HG03135 (cell line): ENCODE results near the gene STYX.
"Not testable (repeated sequence)": the region's sequence is repeated elsewhere in the genome, so short reads cannot be mapped to it uniquely, and the experiment has no call there.

Experiments used
- ATAC-seq: cut with Tn5 transposase; IDR thresholded peaks from one replicate; pipeline ENCODE4 v1.9.1; 2021; ENCODE audit warnings: mild to moderate bottlenecking, moderate library complexity; ENCODE audit not compliant: unreplicated experiment

Gene STYX

DNA sequence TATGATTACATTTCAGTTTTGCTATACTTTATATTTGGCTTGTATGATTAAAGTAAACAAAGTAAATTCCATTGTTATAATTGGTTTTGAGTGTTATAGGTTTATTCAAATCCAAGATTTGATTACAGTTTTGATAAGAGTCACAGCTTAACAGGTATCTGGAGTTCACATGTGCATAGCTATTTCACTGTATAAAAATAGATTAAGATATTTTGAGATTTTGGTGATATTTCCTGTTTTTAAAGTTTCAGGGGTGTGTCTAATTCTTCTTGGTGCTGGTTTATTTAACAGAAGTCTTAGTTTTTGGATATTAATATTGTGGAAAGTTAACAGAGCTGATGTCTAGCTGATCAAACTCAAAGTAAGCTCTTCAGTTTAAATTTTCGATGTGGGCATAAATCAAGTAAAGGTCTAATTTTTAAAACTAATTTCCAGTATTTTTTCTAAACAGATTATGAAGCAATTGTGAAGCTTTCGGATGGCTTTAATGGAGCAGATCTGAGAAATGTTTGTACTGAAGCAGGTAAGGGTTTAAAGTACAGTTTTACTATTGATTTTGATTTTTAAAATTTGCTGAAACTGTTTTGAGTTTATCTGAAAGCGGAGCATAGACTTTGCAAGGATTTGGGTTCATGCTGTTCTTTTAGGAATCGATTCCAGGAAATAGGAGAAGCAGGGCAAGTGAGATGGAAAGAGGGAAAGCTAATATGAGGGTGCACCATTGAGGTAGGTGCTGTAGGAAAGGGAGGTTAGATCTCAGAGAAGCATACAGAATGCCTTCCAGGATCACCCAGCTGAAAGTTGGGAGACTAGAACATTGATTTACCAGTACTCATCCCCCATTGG, 6.2 kb upstream of the STYX start:
- ATAC-seq = no peak

DNA sequence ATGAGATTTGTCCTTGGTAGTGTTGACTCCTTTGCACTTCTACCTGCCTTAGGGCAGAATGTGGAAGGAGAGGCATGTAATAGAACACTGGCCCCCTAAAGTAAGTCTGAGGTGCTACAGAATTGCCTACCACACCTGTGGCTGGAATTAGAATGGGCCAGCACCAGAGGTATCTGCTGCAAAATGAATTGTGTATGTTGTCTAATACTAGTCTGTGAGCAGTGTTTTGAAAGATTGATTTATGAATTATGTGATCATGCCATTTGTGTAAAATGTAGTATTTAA, 5.7 kb upstream of the STYX start:
- ATAC-seq = no peak

DNA sequence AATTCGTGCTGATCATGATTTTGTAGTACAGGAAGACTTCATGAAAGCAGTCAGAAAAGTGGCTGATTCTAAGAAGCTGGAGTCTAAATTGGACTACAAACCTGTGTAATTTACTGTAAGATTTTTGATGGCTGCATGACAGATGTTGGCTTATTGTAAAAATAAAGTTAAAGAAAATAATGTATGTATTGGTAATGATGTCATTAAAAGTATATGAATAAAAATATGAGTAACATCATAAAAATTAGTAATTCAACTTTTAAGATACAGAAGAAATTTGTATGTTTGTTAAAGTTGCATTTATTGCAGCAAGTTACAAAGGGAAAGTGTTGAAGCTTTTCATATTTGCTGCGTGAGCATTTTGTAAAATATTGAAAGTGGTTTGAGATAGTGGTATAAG, 2.5 kb upstream of the STYX start:
- not testable (repeated sequence) for ATAC-seq

DNA sequence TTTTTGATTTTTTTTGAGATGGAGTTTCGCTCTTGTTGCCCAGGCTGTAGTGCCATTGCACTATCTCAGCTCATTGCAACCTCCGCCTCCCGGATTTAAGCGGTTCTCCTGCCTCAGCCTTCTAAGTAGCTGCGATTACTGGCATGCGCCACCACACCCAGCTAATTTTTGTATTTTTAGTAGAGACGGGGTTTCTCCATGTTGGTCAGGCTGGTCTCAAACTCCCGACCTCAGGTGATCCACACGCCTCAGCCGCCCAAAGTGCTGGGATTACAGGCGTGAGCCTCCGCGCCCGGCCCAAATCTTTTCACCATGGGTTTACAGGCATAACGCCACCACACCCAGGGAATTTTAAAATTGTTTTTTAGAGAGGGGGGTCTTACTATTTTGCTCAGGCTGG, 931 bp upstream of the STYX start:
- not testable (repeated sequence) for ATAC-seq

DNA sequence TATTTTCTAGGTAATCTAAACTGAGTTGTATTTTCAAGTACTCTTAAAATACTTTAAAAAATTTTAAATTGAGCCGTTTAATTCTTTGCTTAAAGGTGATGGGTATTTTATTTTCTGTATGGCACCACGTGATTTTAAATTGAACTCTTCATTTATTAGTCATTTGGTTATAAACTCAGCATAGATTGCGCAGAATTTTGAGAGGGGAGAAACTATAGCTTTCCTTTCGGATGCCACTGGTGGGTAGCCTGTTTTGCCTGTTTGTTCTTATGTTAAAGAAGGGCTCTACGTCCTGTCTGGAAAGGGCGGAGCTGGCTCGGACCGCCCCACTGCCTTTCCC, 411 bp upstream of the STYX start:
- ATAC-seq = no peak

DNA sequence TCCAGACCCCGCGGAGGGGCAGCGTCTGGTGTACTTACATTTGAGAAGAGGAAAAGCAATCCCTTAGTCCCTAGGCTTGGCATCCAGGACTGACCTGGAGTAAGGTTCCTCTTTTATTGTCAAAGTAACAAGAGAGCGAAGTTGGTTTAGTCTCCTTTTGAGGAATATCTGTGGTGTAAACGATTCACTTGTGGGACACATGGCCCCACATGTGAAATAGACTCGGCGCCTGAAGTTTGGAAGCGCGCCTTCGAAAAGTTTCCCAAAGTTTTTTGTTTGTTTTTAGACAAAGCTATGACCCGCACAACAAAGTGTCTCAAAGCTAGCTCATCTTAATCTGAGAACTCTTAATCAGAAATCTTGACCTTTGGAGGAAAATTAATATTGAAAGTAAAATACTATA, 744 bp downstream of the STYX start:
- ATAC-seq = no peak

DNA sequence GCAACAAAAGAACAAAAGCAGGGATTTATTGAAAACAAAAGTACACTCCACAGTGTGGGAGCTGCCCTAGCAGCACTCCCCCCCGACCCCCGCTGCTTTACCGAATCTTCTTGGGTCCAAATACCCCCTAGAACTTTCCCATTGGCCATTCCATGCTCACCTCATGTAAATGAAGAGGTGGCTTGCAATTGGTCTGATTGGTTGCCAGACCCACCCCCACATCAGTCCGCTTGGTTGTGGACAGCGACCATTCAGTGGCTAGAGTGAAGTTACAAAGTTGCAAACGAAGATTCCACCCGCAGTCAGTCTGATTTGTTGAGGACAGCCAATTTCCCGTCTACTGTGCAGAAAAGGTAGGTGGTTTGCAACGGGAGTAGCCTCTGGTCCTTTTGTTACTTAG, 3.9 kb downstream of the STYX start:
- ATAC-seq = no peak

DNA sequence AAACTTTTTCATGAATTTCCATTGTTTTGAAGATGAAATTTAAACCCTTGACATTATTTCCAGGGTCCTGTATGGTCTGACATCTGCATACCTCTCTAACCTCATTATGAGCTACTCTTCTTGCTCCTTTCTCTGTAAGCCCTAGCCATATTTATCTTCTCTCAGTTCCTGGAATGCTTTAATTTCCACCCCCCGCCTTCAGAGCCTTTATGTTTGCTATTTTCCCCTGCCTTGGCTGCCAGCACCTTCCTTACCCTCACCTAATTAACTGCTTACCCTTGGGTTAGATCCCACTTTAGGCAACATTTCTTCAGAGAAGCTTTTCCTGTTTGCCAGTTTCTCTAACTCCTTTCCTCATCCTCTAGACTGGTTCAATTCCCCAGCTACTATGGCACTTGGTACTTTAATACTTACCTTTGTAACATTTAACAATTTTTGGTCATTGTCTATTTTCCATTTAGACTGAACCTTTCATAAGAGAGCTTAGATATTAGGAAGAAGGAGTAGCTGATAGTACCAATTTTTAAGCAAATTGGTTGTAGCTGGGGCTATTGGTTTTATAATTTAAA, 6.0 kb downstream of the STYX start:
- no peak for ATAC-seq

DNA sequence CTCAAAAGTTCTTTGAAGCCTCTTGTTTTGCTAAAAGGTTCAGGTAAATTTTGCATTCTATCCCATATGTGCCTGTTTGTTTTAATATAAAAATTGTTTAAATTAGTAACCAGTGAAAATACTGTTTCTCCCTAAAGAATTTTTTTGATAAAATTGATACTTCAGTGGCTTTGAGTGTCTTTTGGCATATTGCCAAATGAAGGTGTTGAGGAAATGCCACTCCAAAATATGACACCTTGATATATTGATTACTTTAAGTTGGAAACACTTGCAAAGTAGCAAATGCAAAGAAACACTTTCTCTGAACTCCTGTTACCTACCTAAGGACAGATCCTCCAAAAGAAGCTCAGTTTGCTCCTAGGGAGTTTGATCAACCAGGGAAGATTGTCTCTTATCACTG, 8.4 kb downstream of the STYX start:
- ATAC-seq = no peak

DNA sequence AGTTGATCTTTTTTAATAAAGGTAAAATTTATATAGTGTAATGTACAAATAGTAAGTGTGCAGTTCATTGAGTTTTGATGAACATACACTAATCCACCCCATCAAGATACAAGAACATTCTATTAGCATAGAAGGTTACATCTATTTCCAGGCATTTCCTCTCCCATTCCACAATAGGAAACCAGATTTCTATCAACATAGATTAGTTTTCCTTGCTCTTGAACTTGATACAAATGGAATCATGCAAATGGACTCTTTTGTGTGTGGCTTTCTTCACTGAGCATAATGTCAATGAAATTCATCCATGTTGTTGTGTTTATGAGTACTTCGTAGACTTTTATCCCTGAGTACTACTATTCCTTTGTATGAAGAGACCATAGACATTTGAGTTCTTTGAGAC, 10.8 kb downstream of the STYX start:
- ATAC-seq = no peak

DNA sequence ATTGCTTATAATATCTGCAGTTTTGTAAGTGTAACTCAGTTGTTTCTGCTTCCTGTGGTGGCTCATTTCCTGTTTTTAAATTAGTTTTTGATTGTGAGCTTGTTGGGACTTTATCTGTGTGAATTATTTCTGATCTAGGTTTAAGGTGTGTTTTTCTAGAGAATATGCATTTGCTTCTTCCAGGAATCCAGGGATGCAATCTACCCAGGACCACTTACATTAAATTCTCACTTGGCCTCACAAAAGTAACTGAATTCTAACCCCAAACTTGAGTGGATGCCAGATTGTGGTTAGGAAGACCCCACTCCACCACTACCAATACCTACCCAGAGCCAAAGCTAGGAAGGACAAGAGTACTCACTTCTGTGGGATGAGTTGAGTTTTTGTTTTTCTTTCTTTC, 11.9 kb downstream of the STYX start:
- ATAC-seq = no peak

DNA sequence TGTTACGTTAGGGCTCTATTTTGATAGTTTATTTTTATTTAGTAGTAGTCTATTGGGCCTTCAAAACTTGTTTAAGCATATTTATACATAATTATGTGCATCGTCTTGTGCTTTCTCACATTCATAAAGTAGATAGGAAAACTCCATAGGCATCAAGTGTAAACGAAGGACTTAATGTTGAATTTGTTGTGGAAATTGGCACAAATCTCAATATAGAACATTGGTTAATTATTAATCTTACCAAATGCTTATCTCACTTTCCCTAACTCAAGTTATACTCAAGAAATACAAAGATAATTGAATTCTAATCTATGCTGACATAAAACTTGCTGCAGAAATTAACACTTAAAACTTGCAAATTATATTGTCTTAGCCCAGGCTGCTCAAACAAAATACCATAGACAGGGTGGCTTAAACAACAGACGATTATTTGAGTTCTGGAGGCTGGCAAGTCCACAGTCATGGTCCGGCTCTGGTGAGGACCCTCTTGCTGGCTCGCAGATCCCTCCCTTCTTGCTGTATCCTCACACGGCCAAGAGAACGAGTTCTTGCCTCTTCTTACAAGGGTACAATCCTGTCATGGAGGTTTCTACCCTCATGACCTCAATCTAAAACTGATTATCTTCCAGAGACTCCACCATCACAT, 18.8 kb downstream of the STYX start:
- no peak for ATAC-seq

DNA sequence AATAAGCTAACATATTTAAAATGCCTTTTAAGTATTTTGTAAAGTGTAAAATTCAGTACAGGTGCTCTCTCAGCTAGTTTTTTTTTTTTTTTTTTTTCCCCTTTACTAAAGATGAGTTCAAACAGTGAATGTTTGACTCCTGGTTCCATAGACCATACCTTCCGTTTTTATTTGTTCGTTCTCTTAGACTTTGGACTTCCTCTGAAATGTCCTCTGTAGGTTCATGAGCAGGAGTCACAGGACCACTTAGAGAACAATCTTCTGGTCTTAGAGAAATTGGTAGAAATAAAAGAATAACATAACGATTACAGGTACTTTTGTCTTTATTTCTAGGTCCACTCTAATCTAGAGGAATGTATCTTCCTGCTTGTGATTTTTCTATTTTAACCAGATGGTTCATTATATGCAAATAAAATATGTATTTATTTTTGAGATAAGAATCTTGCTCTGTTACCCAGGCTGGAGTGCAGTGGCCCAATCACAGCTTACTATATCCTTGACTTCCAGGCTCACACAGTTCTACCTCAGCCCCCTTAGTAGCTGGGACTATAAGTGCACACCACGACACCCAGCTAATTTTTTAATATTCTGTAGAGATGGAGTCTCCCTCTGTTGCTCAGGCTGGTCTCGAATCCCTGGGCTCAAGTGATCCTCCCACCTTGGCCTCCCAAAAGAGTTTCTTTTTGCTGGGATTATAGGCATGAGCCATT, 25.8 kb downstream of the STYX start:
- ATAC-seq = no peak

DNA sequence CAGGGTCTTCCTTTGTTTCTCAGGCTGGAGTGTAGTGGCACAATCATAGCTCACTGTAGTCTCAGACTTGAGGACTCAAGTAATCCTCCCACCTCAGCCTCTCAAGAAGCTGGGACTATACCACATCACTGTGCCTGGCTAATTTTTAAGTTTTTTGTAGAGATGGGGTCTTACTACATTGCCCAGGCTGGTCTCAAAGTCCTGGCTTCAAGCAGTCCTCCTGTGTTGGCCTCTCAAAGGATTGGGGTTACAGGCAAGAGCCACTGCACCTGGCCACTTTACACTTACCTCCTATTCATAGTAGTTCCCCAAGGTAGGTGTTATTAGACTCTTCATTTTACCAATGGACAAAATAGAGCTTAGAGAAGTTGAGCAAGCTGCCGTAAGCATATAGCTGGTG, 29.2 kb downstream of the STYX start:
- no peak for ATAC-seq

DNA sequence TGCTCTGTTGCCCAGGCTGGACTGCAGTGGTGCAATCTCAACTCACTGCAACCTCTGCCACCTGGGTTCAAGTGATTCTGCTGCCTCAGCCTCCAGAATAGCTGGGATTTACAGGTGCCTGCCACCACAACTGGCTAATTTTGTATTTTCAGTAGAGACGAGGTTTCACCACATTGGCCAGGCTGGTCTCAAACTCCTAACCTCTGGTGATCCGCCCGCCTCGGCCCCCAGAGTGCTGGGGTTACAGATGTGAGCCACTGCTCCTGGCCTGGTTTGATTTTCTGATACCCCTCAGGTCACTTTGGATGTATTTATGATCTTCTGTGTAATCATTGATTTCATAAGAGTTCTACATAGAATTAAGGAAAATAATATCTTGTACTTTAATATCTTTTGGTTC, 33.0 kb downstream of the STYX start:
- ATAC-seq = not testable (repeated sequence)

DNA sequence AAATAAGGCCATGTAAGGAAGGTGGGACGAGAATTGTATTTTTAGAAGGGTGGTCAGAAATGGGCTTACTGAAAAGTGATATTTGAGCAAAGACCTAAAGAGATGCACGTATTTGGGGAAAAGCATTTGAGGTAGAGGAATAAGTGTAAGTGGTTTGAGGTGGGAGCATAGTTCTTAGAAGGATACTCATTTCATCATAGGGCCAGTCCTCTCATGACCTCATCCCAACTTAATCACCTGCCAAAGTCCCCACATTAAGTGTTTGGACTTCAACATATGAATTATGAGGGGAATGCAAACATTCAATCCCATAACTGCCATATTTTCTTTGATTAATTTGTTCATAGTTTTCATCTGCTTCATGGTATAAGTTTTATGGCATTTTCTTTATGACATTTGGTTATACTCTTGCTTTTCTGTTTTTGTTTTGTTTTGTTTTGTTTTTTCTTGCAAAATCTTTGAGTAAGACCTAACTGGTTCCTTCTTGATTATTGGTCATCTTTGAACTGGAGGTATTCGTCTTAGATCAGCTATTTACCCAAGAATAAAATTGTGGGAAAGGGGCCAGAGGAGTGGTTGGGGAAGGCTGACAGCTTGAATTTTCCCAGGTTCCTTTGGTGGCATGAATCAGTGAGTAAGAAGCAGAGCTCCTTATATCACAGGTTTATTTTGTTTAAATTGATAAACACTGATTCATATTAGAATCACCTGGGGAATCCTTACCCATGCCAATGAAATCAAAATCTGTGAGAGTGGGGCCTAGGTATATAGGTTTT, 37.3 kb downstream of the STYX start:
- no peak for ATAC-seq

DNA sequence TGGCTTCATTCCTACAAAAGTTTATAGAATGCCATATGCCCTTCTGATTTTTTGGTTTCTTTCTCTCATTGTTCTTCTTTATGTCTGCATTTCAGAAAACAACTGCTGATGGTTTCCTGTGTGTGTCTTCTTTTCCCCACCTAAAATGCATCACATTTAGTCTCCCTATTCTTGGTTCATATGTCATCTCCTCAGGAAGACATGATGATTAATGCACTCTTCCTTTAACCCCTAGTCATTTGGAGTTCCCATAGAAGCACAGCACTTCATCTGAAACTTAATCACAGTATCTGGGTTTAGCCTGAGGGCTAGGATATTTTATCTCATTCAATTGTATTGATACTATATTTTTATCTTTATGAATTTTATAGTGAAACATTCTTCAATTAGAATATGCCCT, 39.9 kb downstream of the STYX start:
- no peak for ATAC-seq

DNA sequence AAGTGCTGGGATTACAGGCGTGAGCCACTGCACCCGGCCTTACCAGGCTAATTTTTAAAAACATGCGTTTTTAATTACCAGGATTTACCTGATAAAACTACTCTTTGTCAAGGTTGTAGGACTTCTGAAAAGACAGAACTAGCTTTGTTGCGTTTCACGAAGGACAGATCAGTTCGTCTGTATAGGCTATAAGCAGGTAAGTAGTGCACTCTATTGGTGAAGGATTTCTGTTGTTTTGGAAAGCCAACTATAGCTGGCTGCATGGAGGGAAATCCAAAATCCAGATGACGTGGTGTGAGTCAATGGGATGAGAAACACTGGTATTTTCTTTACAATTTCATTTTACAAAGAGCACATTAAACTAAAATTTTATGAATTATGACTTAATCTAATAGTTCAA, 46.9 kb downstream of the STYX start:
- ATAC-seq = no peak

DNA sequence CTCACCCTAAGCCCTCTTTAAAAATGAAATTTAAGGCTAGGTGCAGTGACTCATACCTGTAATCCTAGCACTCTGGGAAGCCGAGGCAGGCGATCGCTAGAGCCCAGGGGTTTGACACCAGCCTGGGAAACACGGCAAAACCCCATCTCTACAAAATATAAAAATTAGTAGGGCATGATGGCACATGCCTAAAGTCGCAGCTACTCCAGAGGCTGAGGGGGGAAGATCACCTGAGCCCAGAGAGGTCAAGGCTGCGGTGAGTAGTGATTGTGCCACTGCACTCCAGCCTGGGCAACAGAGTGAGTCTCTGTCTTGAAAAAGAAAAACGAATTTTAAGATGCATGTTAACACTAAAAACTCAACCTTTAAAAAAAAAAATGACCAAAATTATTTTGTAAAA, 48.7 kb downstream of the STYX start:
- no peak for ATAC-seq

DNA sequence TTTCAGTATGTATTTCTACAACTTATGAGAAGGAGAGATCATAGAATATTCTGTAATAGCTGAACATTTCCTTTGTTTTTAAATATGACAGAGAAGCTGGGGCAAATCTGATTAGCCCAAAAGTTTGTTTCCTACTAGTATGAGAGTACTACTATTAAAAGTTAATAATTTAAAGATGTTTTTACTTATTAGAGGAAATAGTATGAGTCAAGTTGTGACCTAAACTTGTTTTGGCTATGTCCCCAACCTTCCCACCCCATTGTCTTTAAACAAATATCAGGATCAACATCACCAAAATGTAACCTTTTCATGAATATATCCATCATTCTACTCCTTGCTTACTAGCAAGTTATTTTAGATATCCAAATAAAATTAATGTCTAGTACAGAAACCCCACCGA, 50.9 kb downstream of the STYX start:
- ATAC-seq = no peak

DNA sequence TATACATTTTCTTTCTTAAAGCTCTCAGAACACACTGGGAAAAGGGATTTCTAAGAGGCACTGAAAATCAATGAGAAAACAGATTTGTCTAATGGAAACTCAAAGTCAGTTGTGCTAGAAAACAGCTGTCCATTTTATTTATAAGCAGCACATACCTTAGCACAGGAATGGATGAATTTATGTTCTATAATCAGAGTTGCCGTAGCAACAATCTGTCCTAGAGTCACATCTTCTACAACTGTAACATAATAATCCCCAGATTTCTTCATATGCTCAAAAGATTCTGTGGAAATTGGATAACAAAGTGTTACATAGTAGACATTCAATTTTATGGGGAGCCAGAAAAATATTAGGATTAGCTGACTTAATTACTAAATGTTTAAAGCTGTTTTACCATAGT, 51.7 kb downstream of the STYX start:
- no peak for ATAC-seq
